ENCODE results near the gene PDIA2. TPM values are rescaled to one million over a fixed set of nuclear protein-coding genes. Genes with fewer than 3 reads are reported as not detected.

PDIA2 gene
- total RNA-seq, 1 donor from 2014 or later = not detected

DNA sequence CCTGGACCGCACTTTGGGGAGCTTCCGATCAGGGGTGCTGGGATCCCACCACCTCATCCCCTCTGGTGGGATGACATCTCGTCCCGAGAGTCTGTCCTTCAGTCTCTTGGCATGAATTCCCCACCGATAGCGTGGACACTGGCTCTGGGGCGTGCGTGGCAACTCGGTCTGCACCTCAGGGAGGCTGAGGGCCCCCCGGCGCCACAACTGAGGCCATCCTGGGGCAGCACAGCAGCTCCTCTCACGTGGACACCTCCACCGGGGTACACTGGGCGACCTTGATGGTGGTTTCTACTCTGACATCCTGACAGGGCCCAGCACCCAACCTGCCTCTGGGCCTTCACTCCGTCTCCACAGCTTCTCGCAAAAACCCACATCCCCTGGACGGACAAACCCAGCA lies 8.6 kb downstream of the PDIA2 start:
- no peak for DNase-seq (ENCODE audit: low read depth)

GRCh38 chr16:293043-293775 lies 10.2 kb downstream of the PDIA2 start:
- H3K4me3 ChIP-seq (ENCODE audit: low read depth, low read length) = no peak overlapping the region
- TF ChIP-seq, protein P1, sequence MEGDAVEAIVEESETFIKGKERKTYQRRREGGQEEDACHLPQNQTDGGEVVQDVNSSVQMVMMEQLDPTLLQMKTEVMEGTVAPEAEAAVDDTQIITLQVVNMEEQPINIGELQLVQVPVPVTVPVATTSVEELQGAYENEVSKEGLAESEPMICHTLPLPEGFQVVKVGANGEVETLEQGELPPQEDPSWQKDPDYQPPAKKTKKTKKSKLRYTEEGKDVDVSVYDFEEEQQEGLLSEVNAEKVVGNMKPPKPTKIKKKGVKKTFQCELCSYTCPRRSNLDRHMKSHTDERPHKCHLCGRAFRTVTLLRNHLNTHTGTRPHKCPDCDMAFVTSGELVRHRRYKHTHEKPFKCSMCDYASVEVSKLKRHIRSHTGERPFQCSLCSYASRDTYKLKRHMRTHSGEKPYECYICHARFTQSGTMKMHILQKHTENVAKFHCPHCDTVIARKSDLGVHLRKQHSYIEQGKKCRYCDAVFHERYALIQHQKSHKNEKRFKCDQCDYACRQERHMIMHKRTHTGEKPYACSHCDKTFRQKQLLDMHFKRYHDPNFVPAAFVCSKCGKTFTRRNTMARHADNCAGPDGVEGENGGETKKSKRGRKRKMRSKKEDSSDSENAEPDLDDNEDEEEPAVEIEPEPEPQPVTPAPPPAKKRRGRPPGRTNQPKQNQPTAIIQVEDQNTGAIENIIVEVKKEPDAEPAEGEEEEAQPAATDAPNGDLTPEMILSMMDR (conservative IDR thresholded peaks at IDR 0.05; ENCODE audit: low read depth, low read length) = no peak
- DNase-seq (ENCODE audit: low read depth) = no peak

More for the DNA sequence above, 8.6 kb downstream of the PDIA2 start:
- TF ChIP-seq, protein P1 (conservative IDR thresholded peaks at IDR 0.05; ENCODE audit: low read depth, low read length) = no peak
- H3K4me3 ChIP-seq (ENCODE audit: low read depth, low read length) = no peak overlapping the region

DNA sequence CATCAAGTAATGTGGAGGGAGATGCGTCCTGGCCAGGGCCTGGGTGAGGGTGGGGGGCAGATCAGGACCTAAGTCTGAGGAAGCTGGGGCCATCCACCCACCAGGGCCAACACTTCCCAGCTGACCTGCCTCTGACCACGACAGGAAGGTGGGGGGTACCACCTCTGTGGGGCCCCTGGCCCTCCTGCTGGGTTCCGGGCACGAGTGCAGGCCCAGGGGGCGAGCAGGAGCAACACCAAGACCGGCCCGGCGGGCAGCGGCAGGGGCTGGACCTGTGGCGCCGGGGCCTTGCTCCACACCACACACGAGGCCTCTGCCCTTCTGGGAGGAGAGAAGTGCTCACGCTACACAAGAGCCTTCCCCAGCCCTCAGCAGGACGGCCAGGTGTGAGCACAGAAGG lies 13.3 kb downstream of the PDIA2 start:
- no peak for DNase-seq (ENCODE audit: low read depth)
- H3K4me3 ChIP-seq (ENCODE audit: low read depth, low read length) = no peak overlapping the region
- TF ChIP-seq, protein P1 (conservative IDR thresholded peaks at IDR 0.05; ENCODE audit: low read depth, low read length) = no peak

DNA sequence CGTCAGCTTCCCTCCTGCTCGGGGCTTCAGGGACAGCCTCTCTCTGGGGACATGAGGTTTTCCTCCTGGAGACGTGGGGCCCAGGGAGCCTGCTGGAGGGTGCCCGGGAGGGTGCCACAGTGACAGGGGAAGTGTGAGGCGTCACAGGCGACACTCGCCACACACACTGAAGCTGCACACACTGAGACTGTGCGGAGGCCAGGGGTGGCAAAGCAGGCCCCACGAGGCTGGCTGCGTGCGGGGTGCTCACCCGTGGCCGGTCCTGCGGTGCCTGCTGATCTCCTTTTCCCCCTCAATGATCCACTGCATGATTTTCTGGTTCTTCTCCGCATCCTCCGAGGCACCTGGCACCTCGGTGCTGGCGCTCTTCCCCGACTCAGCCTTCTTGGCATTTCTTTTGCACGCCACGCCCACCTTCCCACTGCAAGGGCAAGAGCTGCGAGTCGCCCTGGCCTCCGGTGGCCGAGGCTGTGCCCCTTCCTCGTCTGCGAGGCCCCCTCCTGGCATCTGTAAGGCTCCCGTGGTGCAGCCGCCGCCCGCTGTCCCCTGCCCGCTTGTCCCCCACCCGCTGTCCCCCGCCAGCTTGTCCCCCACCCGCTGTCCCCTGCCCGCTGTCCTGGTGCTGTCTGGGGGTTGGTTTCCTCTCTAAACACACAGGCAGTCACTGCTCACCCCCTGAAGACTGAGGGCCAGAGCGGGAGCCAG lies 14.0 kb downstream of the PDIA2 start:
- no peak for DNase-seq (ENCODE audit: low read depth)
- TF ChIP-seq, protein P1 (conservative IDR thresholded peaks at IDR 0.05; ENCODE audit: low read depth, low read length) = no peak
- no peak overlapping the region for H3K4me3 ChIP-seq (ENCODE audit: low read depth, low read length)

- TF ChIP-seq, protein P1 (conservative IDR thresholded peaks at IDR 0.05; ENCODE audit: low read depth, low read length) = no peak
- DNase-seq (ENCODE audit: low read depth) = no peak
- no peak overlapping the region for H3K4me3 ChIP-seq (ENCODE audit: low read depth, low read length)
Measured at GRCh38 chr16:297832-298231, 14.9 kb downstream of the PDIA2 start.

DNA sequence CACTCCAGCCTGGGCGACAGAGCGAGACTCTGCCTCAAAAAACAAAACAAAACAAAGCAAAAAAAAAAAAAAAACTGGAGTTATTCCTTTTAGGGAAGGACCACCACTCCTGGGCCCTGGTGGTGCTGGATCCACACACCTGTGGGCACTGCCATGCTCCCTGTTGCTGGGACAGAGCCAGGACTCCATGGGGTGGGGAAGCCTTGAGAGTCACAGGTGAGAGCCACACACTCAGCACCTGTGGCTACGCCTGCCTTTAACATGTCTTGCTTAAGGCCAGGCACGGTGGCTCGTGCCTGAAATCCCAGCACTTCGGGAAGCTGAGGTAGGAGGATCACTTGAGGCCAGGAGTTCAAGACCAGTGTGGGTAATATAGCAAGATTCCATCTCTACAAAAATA lies 18.3 kb downstream of the PDIA2 start:
- TF ChIP-seq, protein P1 (conservative IDR thresholded peaks at IDR 0.05; ENCODE audit: low read depth, low read length) = no peak
- DNase-seq (ENCODE audit: low read depth) = no peak
- H3K4me3 ChIP-seq (ENCODE audit: low read depth, low read length) = no peak overlapping the region
